ENCODE results near the gene PRKAR1A.

PRKAR1A gene

GRCh38 chr17:68595986-68596385 is 83.8 kb downstream of the PRKAR1A start:
- FAIRE-seq = no peak

GRCh38 chr17:68596411-68596945 is 84.2 kb downstream of the PRKAR1A start:
- no peak for FAIRE-seq
- DNase-seq (ENCODE audit: insufficient read length, low spot score) = no peak

More at GRCh38 chr17:68595986-68596385, 83.8 kb downstream of the PRKAR1A start:
- DNase-seq (ENCODE audit: insufficient read length, low spot score) = no peak

GRCh38 chr17:68598074-68598473 is 85.8 kb downstream of the PRKAR1A start:
- no peak for FAIRE-seq
- DNase-seq (ENCODE audit: insufficient read length, low spot score) = no peak

- no peak for FAIRE-seq
- DNase-seq (ENCODE audit: insufficient read length, low spot score) = no peak
Measured at GRCh38 chr17:68598545-68598961, 86.3 kb downstream of the PRKAR1A start.

GRCh38 chr17:68599091-68599490 is 86.9 kb downstream of the PRKAR1A start:
- FAIRE-seq = no peak

GRCh38 chr17:68599552-68600066 is 87.4 kb downstream of the PRKAR1A start:
- DNase-seq (ENCODE audit: insufficient read length, low spot score) (no peak), FAIRE-seq (no peak)

More at GRCh38 chr17:68599091-68599490, 86.9 kb downstream of the PRKAR1A start:
- no peak for DNase-seq (ENCODE audit: insufficient read length, low spot score)

- FAIRE-seq (no peak), DNase-seq (ENCODE audit: insufficient read length, low spot score) (no peak)
Measured at GRCh38 chr17:68600067-68600930, 88.1 kb downstream of the PRKAR1A start.
